ENCODE results near the gene TCF12. TPM values are rescaled to one million over a fixed set of nuclear protein-coding genes. Genes with fewer than 3 reads are reported as not detected.

TCF12 gene
- total RNA-seq, 1 experiment from 2014 or later: 76.7 TPM

DNA sequence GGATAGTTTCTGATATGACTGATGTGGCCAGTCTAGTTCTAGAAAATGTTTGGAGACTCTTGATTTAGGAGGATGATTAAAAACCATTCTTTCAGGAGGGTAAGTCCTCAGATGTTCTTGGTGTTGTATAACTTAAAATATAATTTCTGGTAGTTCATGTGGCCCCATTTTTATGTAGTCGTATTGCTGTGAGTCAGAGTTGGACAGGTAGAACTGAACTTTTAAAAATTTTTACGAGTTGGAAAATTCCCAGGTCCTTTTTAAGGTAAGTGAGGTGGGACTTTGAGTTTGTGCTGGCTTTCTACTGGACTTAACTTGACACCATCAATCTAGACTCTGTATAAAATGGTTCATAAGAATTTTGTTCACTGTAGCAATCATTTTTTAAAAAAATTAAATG, 92.3 kb downstream of the TCF12 start:
- Histone ChIP-seq H3K27me3 (ENCODE audit: insufficient read depth, low read length) (no peaks in the 10 kb centered on the region), H3K23ac (ENCODE audit: insufficient read length, low read depth, low read length) (no peak overlapping the region), H2BK5ac (ENCODE audit: insufficient read length, low read length) (no peak overlapping the region), H4K91ac (ENCODE audit: insufficient read length, low read depth, low read length) (no peak overlapping the region), H3K9ac (ENCODE audit: extremely low read depth, insufficient read length, low read length) (no peak overlapping the region), H3K27ac (ENCODE audit: insufficient read length, low read depth, low read length) (no peak overlapping the region), H4K8ac (replicated peaks; ENCODE audit: insufficient read length, low read depth, low read length) (no peak overlapping the region), H2BK12ac (ENCODE audit: insufficient read length, low read depth, low read length) (no peak overlapping the region), H3K4ac (ENCODE audit: low read depth, low read length) (no peak overlapping the region), H3T11ph (ENCODE audit: low read length) (no peak overlapping the region), H3K4me2 (ENCODE audit: insufficient read depth, insufficient read length, low read length) (no peak overlapping the region), H3K4me1 (ENCODE audit: insufficient read depth, low read length) (no peaks in the 10 kb centered on the region), H2BK20ac (ENCODE audit: low read depth, low read length, poor library complexity, severe bottlenecking) (no peak overlapping the region), H2AK5ac (ENCODE audit: insufficient read length, low read length) (no peak overlapping the region), H4K20me1 (ENCODE audit: control insufficient read depth, insufficient read depth, insufficient read length) (no peaks in the 10 kb centered on the region), H3K14ac (ENCODE audit: insufficient read depth, low read length) (no peak overlapping the region), H3K79me1 (ENCODE audit: insufficient read depth, low read depth, low read length, poor library complexity, severe bottlenecking) (no peaks in the 10 kb centered on the region), H3K79me2 (ENCODE audit: insufficient read depth, low read length) (peaks cover 6% of the 10 kb centered on the region; the same call in 1 of the 2 replicates), H3K9me3 (ENCODE audit: control insufficient read depth, low read depth, low read length) (no peaks in the 10 kb centered on the region), H3K23me2 (ENCODE audit: insufficient read length, low read depth, low read length, poor library complexity, severe bottlenecking) (no peaks in the 10 kb centered on the region), H2BK15ac (ENCODE audit: low read depth, low read length) (no peak overlapping the region), H3K56ac (ENCODE audit: insufficient read length, low read depth, low read length) (no peak overlapping the region), H2BK120ac (ENCODE audit: low read depth, low read length, poor library complexity, severe bottlenecking) (no peak overlapping the region), H4K5ac (ENCODE audit: insufficient read length, low read depth, low read length) (no peak overlapping the region), H2AFZ (ENCODE audit: low read length) (no peak overlapping the region), H3K18ac (ENCODE audit: insufficient read length, low read depth, low read length) (no peak overlapping the region)
- Mint-ChIP-seq H3K4me1 (peaks cover 6 to 8% of the 10 kb centered on the region in 2 experiments; a peak in 3 of 4 replicates), H3K27me3 (ENCODE audit: low read depth) (no peaks in the 10 kb centered on the region), H3K27ac (peak overlapping the region in 1 of 3 experiments; percentile 54; a peak in 2 of 7 replicates), H3K36me3 (ENCODE audit: insufficient read depth in 1 of 3, low read depth in 3 of 3) (peaks cover 0 to 8% (median 4%) of the 10 kb centered on the region in 3 experiments; a peak in 3 of 7 replicates), H3K9me3 (no peaks in the 10 kb centered on the region; a peak in 1 of 5 replicates), H3K4me3 (no peak overlapping the region)
- DNase-seq: no peak
- TF ChIP-seq, protein P1, sequence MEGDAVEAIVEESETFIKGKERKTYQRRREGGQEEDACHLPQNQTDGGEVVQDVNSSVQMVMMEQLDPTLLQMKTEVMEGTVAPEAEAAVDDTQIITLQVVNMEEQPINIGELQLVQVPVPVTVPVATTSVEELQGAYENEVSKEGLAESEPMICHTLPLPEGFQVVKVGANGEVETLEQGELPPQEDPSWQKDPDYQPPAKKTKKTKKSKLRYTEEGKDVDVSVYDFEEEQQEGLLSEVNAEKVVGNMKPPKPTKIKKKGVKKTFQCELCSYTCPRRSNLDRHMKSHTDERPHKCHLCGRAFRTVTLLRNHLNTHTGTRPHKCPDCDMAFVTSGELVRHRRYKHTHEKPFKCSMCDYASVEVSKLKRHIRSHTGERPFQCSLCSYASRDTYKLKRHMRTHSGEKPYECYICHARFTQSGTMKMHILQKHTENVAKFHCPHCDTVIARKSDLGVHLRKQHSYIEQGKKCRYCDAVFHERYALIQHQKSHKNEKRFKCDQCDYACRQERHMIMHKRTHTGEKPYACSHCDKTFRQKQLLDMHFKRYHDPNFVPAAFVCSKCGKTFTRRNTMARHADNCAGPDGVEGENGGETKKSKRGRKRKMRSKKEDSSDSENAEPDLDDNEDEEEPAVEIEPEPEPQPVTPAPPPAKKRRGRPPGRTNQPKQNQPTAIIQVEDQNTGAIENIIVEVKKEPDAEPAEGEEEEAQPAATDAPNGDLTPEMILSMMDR (conservative IDR thresholded peaks at IDR 0.05): no peak
- WGBS (ENCODE audit: extremely low coverage, insufficient read length, low lambda C conversion rate): no CpG with 5 or more reads among the region's 2 CpGs

All from H9 (cell line).